Ovary (tissue), 9 donors: ENCODE results near the gene ABTB2. TPM values are rescaled to one million over a fixed set of nuclear protein-coding genes. Genes with fewer than 3 reads are reported as not detected.

Source experiments
- DNase-seq, 5 donors: peaks; one replicate each; pipeline ENCODE4 v3.0.0-alpha.2; 2019 to 2020
- H3K27ac ChIP-seq, 2 donors: fragments of 200-600 bp; one replicate each; pipeline versions ENCODE4 v1.5.1 to v1.8.0; 2019 to 2022
- H3K27me3 ChIP-seq: fragments of 200-600 bp; one replicate; pipeline ENCODE4 v1.8.0; 2022
- H3K36me3 ChIP-seq: fragments of 200-600 bp; sonication (generic); one replicate; pipeline ENCODE4 v1.5.1; 2019
- H3K4me1 ChIP-seq: one replicate; pipeline ENCODE4 v1.8.1; 2013; ENCODE audit warnings: mild to moderate bottlenecking, moderate library complexity; ENCODE audit not compliant: insufficient read depth
- H3K4me3 ChIP-seq: fragments of 200-600 bp; sonication (generic); one replicate; pipeline ENCODE4 v1.5.1; 2017
- H3K9me3 ChIP-seq, 2 donors: fragments of 200-600 bp in 1 of 2; sonication (generic) in 1 of 2; one replicate each; pipeline versions ENCODE4 v1.5.1 to v1.8.1; 2013 to 2019; ENCODE audit warnings: mild to moderate bottlenecking in 1 of 2, moderate library complexity in 1 of 2
- EP300 ChIP-seq: sonication (generic); formaldehyde crosslinking; IDR thresholded peaks from one replicate; pipeline ENCODE4 v1.6.1; 2017; ENCODE audit warnings: antibody characterized with exemption
- POLR2A ChIP-seq: fragments of 450-650 bp; IDR thresholded peaks from one replicate; pipeline ENCODE4 v1.6.1; 2017; ENCODE audit warnings: antibody characterized with exemption, mild to moderate bottlenecking, moderate library complexity
- WGBS, 3 donors: extraction: QIAGEN DNeasy Blood & Tissue Kit in 1 of 3; methylation state at CpG; one replicate each; pipeline versions ENCODE4 v1.1.5 to v1.1.7; 2013 to 2017; 5-methylcytosine and 5-hydroxymethylcytosine counted together
- intact Hi-C, 4 donors: fragments of 100-400 bp; cut with DNase I; formaldehyde crosslinking; loops; one replicate each; pipeline versions ENCODE4 v1.11.0 to v1.15.1; 2022 to 2023
- polyA plus RNA-seq, 2 donors: library from polyadenylated mRNA; stranded (reverse); fragments of 200-250 nt in 1 of 2; fragments of 350-450 nt in 1 of 2; fragmentation: Illumina TruSeq in 1 of 2; extraction: RNeasy Lipid Tissue Mini Kit (QIAGEN cat#74804) in 1 of 2; gene quantifications; one replicate each; pipeline ENCODE4 v1.2.3, GENCODE V29; 2013 to 2014
- total RNA-seq, 7 donors: library from RNA; depleted of rRNA in 2 of 7; stranded (reverse); fragments of >200 nt in 2 of 7; fragmentation: NEBNext Ultra II Directional in 3 of 7; extraction: Animal tissue kit (Norgen Biotek cat#: 25700) in 3 of 7; gene quantifications; one replicate each; pipeline versions ENCODE4 v1.1.0 to v1.2.4, GENCODE V29; 2016 to 2023
- TF ChIP-seq, protein P1 (sequence below), 3 donors: fragments of 450-650 bp in 2 of 3; fragments of 200-600 bp in 1 of 3; IDR thresholded peaks; one replicate each; pipeline versions ENCODE4 v1.5.1 to v1.8.0; 2016 to 2022; ENCODE audit warnings: antibody characterized with exemption in 3 of 3, mild to moderate bottlenecking in 1 of 3
- donor health status: DM: no; HTN: no; CAD: no; lungs with moderate emphysema.
- donor health status: DM: no; HTN: no; CAD: no.
- donor health status: Bipolar disorder and iron deficiency.
- donor health status: DM: yes; HTN: yes; CAD: no.
- donor health status: DM: no; HTN: no; CAD: no.
- donor health status: DM: yes; HTN: yes; CAD: no.

Gene ABTB2
- total and polyA plus RNA-seq, 9 donors, result 1.2 to 7.2 (median 2.6) TPM

DNA sequence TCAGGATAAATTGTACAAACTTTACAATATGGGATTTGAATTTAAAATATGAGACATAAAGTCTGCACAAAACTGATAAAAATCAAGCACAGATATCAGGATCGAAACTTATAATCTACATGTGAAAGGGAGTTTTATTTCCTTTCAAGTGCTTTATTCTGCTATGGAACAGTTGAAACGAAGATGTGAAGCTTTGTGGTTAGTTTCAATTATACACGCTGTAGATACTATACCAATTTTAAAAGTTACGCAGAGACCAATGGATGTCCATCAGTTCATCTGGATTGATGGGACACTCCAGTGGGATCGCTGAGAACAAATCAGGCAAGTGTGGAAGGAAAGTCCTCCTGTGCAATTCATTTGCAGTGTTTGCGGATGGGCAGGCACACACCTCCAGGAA lies 46.5 kb upstream of the ABTB2 start:
- no peak overlapping the region for H3K4me3 ChIP-seq
- no peaks in the 10 kb centered on the region for H3K36me3 ChIP-seq
- intact Hi-C loops, result no loop called here
- no peaks in the 10 kb centered on the region for H3K27me3 ChIP-seq
- TF ChIP-seq POLR2A (no peak), EP300 (no peak)
- TF ChIP-seq, protein P1, sequence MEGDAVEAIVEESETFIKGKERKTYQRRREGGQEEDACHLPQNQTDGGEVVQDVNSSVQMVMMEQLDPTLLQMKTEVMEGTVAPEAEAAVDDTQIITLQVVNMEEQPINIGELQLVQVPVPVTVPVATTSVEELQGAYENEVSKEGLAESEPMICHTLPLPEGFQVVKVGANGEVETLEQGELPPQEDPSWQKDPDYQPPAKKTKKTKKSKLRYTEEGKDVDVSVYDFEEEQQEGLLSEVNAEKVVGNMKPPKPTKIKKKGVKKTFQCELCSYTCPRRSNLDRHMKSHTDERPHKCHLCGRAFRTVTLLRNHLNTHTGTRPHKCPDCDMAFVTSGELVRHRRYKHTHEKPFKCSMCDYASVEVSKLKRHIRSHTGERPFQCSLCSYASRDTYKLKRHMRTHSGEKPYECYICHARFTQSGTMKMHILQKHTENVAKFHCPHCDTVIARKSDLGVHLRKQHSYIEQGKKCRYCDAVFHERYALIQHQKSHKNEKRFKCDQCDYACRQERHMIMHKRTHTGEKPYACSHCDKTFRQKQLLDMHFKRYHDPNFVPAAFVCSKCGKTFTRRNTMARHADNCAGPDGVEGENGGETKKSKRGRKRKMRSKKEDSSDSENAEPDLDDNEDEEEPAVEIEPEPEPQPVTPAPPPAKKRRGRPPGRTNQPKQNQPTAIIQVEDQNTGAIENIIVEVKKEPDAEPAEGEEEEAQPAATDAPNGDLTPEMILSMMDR (IDR thresholded peaks at IDR 0.05), result no peak
- WGBS, 3 donors, result 83 to 87% (median 86%) methylated on average over 6 of the region's 6 CpGs
- H3K4me1 ChIP-seq, result no peaks in the 10 kb centered on the region
- H3K27ac ChIP-seq, result no peak overlapping the region
- DNase-seq, result no peak
- no peaks in the 10 kb centered on the region for H3K9me3 ChIP-seq

DNA sequence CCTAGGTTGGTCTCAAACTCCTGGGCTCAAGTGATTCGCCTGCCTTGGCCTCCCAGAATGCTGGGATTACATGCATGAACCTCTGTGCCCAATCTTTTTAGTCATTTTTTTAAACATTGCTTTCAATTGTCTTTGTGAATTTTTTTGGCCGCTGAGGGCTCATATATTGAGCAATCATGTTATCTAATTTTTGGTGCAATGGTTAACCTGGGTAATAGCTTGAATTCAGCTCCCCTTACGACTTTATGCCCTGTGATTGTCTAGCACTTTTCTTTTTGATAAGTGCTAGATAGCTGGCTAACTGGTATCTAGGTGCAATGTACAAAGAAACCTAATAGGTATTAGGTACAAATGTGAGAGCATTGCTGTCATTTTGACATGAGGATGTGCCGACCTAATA lies 45.6 kb upstream of the ABTB2 start:
- H3K4me3 ChIP-seq, result no peak overlapping the region
- H3K27ac ChIP-seq, result no peak overlapping the region
- no peaks in the 10 kb centered on the region for H3K36me3 ChIP-seq
- no peaks in the 10 kb centered on the region for H3K27me3 ChIP-seq
- H3K4me1 ChIP-seq, result no peaks in the 10 kb centered on the region
- no peaks in the 10 kb centered on the region for H3K9me3 ChIP-seq
- WGBS, 3 donors, result 70 to 82% (median 73%) methylated on average over 4 of the region's 4 CpGs
- intact Hi-C loops, result no loop called here
- no peak for DNase-seq
- TF ChIP-seq EP300 (no peak), POLR2A (no peak)
- TF ChIP-seq, protein P1 (IDR thresholded peaks at IDR 0.05), result no peak

DNA sequence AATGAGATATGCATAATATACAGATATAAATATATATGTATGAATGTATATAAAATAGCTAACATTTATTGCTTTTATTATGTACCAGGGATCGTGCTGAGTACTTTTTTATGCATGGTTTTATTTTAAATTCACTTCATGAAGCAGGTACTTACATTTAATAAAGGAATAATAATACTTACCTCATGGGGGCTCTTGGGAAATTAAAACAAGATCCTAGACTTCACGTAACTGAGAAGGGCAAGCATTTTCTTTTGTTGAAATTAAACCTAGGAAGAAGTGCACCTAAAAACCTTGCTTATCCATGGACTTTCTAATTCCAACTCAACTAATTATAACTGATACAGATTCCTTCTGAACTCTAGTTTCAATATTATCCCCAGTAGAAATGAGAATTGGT lies 40.0 kb upstream of the ABTB2 start:
- Histone ChIP-seq H3K4me3 (no peak overlapping the region), H3K36me3 (no peaks in the 10 kb centered on the region), H3K4me1 (no peaks in the 10 kb centered on the region), H3K9me3 (no peaks in the 10 kb centered on the region), H3K27ac (no peak overlapping the region), H3K27me3 (no peaks in the 10 kb centered on the region)
- intact Hi-C loops, result no loop called here
- no peak for DNase-seq
- WGBS, 3 donors, result 60 to 70% (median 65%) methylated on average over 2 of the region's 2 CpGs
- TF ChIP-seq EP300, result no peak
- TF ChIP-seq POLR2A, result no peak

DNA sequence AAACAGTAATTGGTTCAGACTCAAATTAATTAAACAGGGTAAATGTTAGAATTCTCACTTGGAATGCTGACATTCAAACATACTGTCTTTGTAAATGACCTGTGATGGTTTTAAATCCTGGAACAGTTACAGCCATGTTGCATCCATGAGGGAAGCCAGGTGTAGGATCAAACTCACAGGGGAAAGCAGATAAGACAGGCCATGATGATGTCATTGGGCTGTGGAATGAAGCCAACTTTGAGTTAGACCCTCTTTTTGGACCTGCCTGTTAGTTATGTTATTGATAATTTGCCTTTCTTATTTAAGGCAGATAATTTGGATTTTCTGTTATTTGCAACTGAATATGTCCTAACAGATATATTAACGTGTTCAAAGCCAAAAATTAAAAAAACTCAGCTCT lies 39.3 kb upstream of the ABTB2 start:
- intact Hi-C loops, result no loop called here
- Histone ChIP-seq H3K36me3 (no peaks in the 10 kb centered on the region), H3K4me3 (no peak overlapping the region), H3K4me1 (no peaks in the 10 kb centered on the region), H3K9me3 (no peaks in the 10 kb centered on the region), H3K27me3 (no peaks in the 10 kb centered on the region), H3K27ac (no peak overlapping the region)
- TF ChIP-seq POLR2A (no peak), EP300 (no peak)
- TF ChIP-seq, protein P1 (IDR thresholded peaks at IDR 0.05), result no peak
- no peak for DNase-seq
- 28 to 42% (median 36%) methylated on average over 1 of the region's 1 CpG for WGBS, 3 donors

DNA sequence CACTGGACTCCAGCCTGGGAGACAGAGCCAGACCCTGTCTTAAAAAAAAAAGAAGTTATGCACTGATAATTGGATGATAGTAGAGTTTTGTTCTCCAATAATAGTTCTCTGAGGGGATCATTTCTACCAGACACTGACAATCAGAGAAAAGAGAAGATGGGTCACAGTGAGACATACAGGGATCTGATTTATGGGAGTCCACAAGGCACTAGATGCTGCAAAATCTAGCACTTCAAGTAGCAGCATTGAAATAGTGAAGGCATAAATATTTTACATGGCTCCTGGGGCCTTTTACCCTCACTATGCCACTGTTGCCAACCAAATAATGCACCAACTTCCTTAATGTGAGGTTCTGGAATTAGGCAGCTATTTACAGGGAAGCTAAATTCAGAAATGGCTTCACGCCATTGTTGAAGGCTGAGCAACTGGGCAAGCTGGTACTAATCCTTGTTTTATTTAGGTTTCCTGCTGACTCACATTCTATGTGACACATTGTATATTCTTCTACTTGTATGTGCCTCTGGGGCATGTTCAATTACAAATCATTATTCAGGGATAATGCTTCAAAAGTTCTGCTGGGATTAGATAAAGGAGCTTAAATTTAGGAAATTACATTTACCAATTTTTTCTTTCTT lies 38.2 kb upstream of the ABTB2 start:
- Histone ChIP-seq H3K4me1 (no peaks in the 10 kb centered on the region), H3K36me3 (no peaks in the 10 kb centered on the region), H3K27me3 (no peaks in the 10 kb centered on the region), H3K27ac (no peak overlapping the region), H3K9me3 (no peaks in the 10 kb centered on the region), H3K4me3 (no peak overlapping the region)
- DNase-seq, result no peak
- no peak for TF ChIP-seq POLR2A
- TF ChIP-seq, protein P1 (IDR thresholded peaks at IDR 0.05), result no peak
- no peak for TF ChIP-seq EP300
- WGBS, 3 donors, result 59 to 68% (median 67%) methylated on average over 1 of the region's 1 CpG
- intact Hi-C loops, result no loop called here
